Ovary (tissue), 9 donors: ENCODE results near the gene MYO15B. TPM values are rescaled to one million over a fixed set of nuclear protein-coding genes. Genes with fewer than 3 reads are reported as not detected.

Experiments
- DNase-seq, 5 donors: peaks; one replicate each; pipeline ENCODE4 v3.0.0-alpha.2; 2019 to 2020
- H3K27ac ChIP-seq, 2 donors: fragments of 200-600 bp; one replicate each; pipeline versions ENCODE4 v1.5.1 to v1.8.0; 2019 to 2022
- H3K27me3 ChIP-seq: fragments of 200-600 bp; one replicate; pipeline ENCODE4 v1.8.0; 2022
- H3K36me3 ChIP-seq: fragments of 200-600 bp; sonication (generic); one replicate; pipeline ENCODE4 v1.5.1; 2019
- H3K4me1 ChIP-seq: one replicate; pipeline ENCODE4 v1.8.1; 2013; ENCODE audit warnings: mild to moderate bottlenecking, moderate library complexity; ENCODE audit not compliant: insufficient read depth
- H3K4me3 ChIP-seq: fragments of 200-600 bp; sonication (generic); one replicate; pipeline ENCODE4 v1.5.1; 2017
- H3K9me3 ChIP-seq, 2 donors: fragments of 200-600 bp in 1 of 2; sonication (generic) in 1 of 2; one replicate each; pipeline versions ENCODE4 v1.5.1 to v1.8.1; 2013 to 2019; ENCODE audit warnings: mild to moderate bottlenecking in 1 of 2, moderate library complexity in 1 of 2
- CTCF ChIP-seq, 3 donors: fragments of 450-650 bp in 2 of 3; fragments of 200-600 bp in 1 of 3; IDR thresholded peaks; one replicate each; pipeline versions ENCODE4 v1.5.1 to v1.8.0; 2016 to 2022; ENCODE audit warnings: antibody characterized with exemption in 3 of 3, mild to moderate bottlenecking in 1 of 3
- EP300 ChIP-seq: sonication (generic); formaldehyde crosslinking; IDR thresholded peaks from one replicate; pipeline ENCODE4 v1.6.1; 2017; ENCODE audit warnings: antibody characterized with exemption
- POLR2A ChIP-seq: fragments of 450-650 bp; IDR thresholded peaks from one replicate; pipeline ENCODE4 v1.6.1; 2017; ENCODE audit warnings: antibody characterized with exemption, mild to moderate bottlenecking, moderate library complexity
- WGBS, 3 donors: extraction: QIAGEN DNeasy Blood & Tissue Kit in 1 of 3; methylation state at CpG; one replicate each; pipeline versions ENCODE4 v1.1.5 to v1.1.7; 2013 to 2017; 5-methylcytosine and 5-hydroxymethylcytosine counted together
- intact Hi-C, 4 donors: fragments of 100-400 bp; cut with DNase I; formaldehyde crosslinking; loops; one replicate each; pipeline versions ENCODE4 v1.11.0 to v1.15.1; 2022 to 2023
- polyA plus RNA-seq, 2 donors: library from polyadenylated mRNA; stranded (reverse); fragments of 200-250 nt in 1 of 2; fragments of 350-450 nt in 1 of 2; fragmentation: Illumina TruSeq in 1 of 2; extraction: RNeasy Lipid Tissue Mini Kit (QIAGEN cat#74804) in 1 of 2; gene quantifications; one replicate each; pipeline ENCODE4 v1.2.3, GENCODE V29; 2013 to 2014
- total RNA-seq, 7 donors: library from RNA; depleted of rRNA in 2 of 7; stranded (reverse); fragments of >200 nt in 2 of 7; fragmentation: NEBNext Ultra II Directional in 3 of 7; extraction: Animal tissue kit (Norgen Biotek cat#: 25700) in 3 of 7; gene quantifications; one replicate each; pipeline versions ENCODE4 v1.1.0 to v1.2.4, GENCODE V29; 2016 to 2023
- donor health status: DM: no; HTN: no; CAD: no; lungs with moderate emphysema.
- donor health status: DM: no; HTN: no; CAD: no.
- donor health status: Bipolar disorder and iron deficiency.
- donor health status: DM: yes; HTN: yes; CAD: no.
- donor health status: DM: no; HTN: no; CAD: no.
- donor health status: DM: yes; HTN: yes; CAD: no.

The MYO15B gene
- total and polyA plus RNA-seq, 9 donors, result 31.0 to 383 (median 238) TPM

- DNase-seq, result no peak
- Histone ChIP-seq H3K36me3 (no peaks in the 10 kb centered on the region), H3K4me3 (no peak overlapping the region), H3K4me1 (no peaks in the 10 kb centered on the region), H3K27ac (no peak overlapping the region), H3K9me3 (no peaks in the 10 kb centered on the region), H3K27me3 (no peaks in the 10 kb centered on the region)
- TF ChIP-seq POLR2A, result no peak
- TF ChIP-seq CTCF (IDR thresholded peaks at IDR 0.05), result no peak
- TF ChIP-seq EP300, result no peak
- WGBS, 3 donors, result 73 to 83% (median 76%) methylated on average over 11 to 12 of the region's 12 CpGs
- intact Hi-C loops, result no loop called here
Measured at GRCh38 chr17:75604034-75604695, 16.6 kb downstream of the MYO15B start.

GRCh38 chr17:75605790-75606189 lies 18.2 kb downstream of the MYO15B start:
- peak in 1 of 5 donors; percentile 19 for DNase-seq

GRCh38 chr17:75607086-75607485 lies 19.5 kb downstream of the MYO15B start:
- Histone ChIP-seq H3K27me3 (no peaks in the 10 kb centered on the region), H3K36me3 (no peaks in the 10 kb centered on the region), H3K4me1 (no peaks in the 10 kb centered on the region), H3K27ac (no peak overlapping the region), H3K9me3 (no peaks in the 10 kb centered on the region), H3K4me3 (no peak overlapping the region)
- intact Hi-C loops, result no loop called here
- 80 to 87% (median 87%) methylated on average over 5 of the region's 5 CpGs for WGBS, 3 donors
- no peak for TF ChIP-seq EP300
- TF ChIP-seq CTCF (IDR thresholded peaks at IDR 0.05), result no peak
- no peak for TF ChIP-seq POLR2A
- DNase-seq, result no peak

More at GRCh38 chr17:75605790-75606189, 18.2 kb downstream of the MYO15B start:
- H3K27me3 ChIP-seq, result no peaks in the 10 kb centered on the region
- intact Hi-C loops, result no loop called here
- TF ChIP-seq POLR2A, result no peak
- no peak for TF ChIP-seq CTCF (IDR thresholded peaks at IDR 0.05)
- no peak for TF ChIP-seq EP300
- H3K4me1 ChIP-seq, result no peaks in the 10 kb centered on the region
- H3K27ac ChIP-seq, result no peak overlapping the region
- no peaks in the 10 kb centered on the region for H3K9me3 ChIP-seq
- 82 to 90% (median 84%) methylated on average over 12 to 16 of the region's 16 CpGs for WGBS, 3 donors
- H3K4me3 ChIP-seq, result no peak overlapping the region
- H3K36me3 ChIP-seq, result no peaks in the 10 kb centered on the region

GRCh38 chr17:75610103-75610984 lies 22.7 kb downstream of the MYO15B start:
- Histone ChIP-seq H3K36me3 (no peaks in the 10 kb centered on the region), H3K9me3 (no peaks in the 10 kb centered on the region), H3K4me1 (no peaks in the 10 kb centered on the region), H3K27ac (no peak overlapping the region), H3K4me3 (no peak overlapping the region), H3K27me3 (no peaks in the 10 kb centered on the region)
- DNase-seq, result no peak
- 89 to 90% (median 89%) methylated on average over 25 of the region's 25 CpGs for WGBS, 3 donors
- no peak for TF ChIP-seq EP300
- no peak for TF ChIP-seq POLR2A
- TF ChIP-seq CTCF (IDR thresholded peaks at IDR 0.05), result no peak
- intact Hi-C loops, result no loop called here
